ENCODE data around the gene PHACTR4.

PHACTR4 gene

GRCh38 chr1:28501925-28502324 is 132.4 kb downstream of the PHACTR4 start:
- no peak for DNase-seq (ENCODE audit: extremely low spot score)
- CTCF ChIA-PET: no interaction called here
- TF ChIP-seq CTCF (IDR thresholded peaks at IDR 0.05; ENCODE audit: control extremely low read depth, extremely low read depth, low read depth, missing control alignments): no peak
- POLR2A ChIA-PET: interaction anchor here (0.5 kb wide), 1 partner anchor 244 kb away, joined by 3 read pairs; no protein-coding TSS in a partner anchor

- no peak for TF ChIP-seq CTCF (IDR thresholded peaks at IDR 0.05; ENCODE audit: control extremely low read depth, extremely low read depth, low read depth, missing control alignments)
- CTCF ChIA-PET: interaction anchor here (1.3 kb wide), 1 partner anchor 9 kb away, joined by 3 read pairs; no protein-coding TSS in a partner anchor
- POLR2A ChIA-PET: interaction anchor here (2.1 kb wide), 1 partner anchor 79 kb away, joined by 7 read pairs; no protein-coding TSS in a partner anchor
- DNase-seq (ENCODE audit: extremely low spot score): no peak
Observed at GRCh38 chr1:28503117-28503516, 133.6 kb downstream of the PHACTR4 start.

GRCh38 chr1:28505406-28506187 is 136.1 kb downstream of the PHACTR4 start, which contains the start of gene RCC1:
RCC1 (plus strand) TSS chr1:28506043; CDS start chr1:28529867, 23,824 bp downstream.
- peak; percentile 97 for DNase-seq (ENCODE audit: extremely low spot score)
- POLR2A ChIA-PET: interaction anchor here (0.6 to 1.5 kb wide), 20 partner anchors 11 to 1804 kb away, joined by 3 to 20 read pairs (median 4); partner anchors contain the start of genes RNU11, TAF12 and YTHDF2
- TF ChIP-seq CTCF (IDR thresholded peaks at IDR 0.05; ENCODE audit: control extremely low read depth, extremely low read depth, low read depth, missing control alignments): no peak
- CTCF ChIA-PET: interaction anchor here (1.0 to 1.5 kb wide), 3 partner anchors 12 to 146 kb away, joined by 3 read pairs; no protein-coding TSS in a partner anchor

GRCh38 chr1:28506907-28507246 is 137.3 kb downstream of the PHACTR4 start:
- no peak for TF ChIP-seq CTCF (IDR thresholded peaks at IDR 0.05; ENCODE audit: control extremely low read depth, extremely low read depth, low read depth, missing control alignments)
- ChIA-PET CTCF (interaction anchor here (1.5 to 4.4 kb wide), 2 partner anchors 11 to 147 kb away, joined by 3 to 25 read pairs; no protein-coding TSS in a partner anchor), POLR2A (interaction anchor here (0.6 to 5.4 kb wide), 5 partner anchors 16 to 241 kb away, joined by 3 to 36 read pairs (median 5); no protein-coding TSS in a partner anchor)
- DNase-seq (ENCODE audit: extremely low spot score): no peak

- CTCF ChIA-PET: interaction anchor here (1.6 to 4.4 kb wide), 3 partner anchors 10 to 370 kb away, joined by 5 to 25 read pairs (median 7); no protein-coding TSS in a partner anchor
- TF ChIP-seq CTCF (IDR thresholded peaks at IDR 0.05; ENCODE audit: control extremely low read depth, extremely low read depth, low read depth, missing control alignments): no peak
- DNase-seq (ENCODE audit: extremely low spot score): no peak
- POLR2A ChIA-PET: interaction anchor here (0.6 to 5.4 kb wide), 5 partner anchors 16 to 241 kb away, joined by 3 to 36 read pairs (median 5); no protein-coding TSS in a partner anchor
Observed at GRCh38 chr1:28507247-28507645, 137.7 kb downstream of the PHACTR4 start.

GRCh38 chr1:28507646-28508434 is 138.3 kb downstream of the PHACTR4 start:
- DNase-seq (ENCODE audit: extremely low spot score): no peak
- POLR2A ChIA-PET: interaction anchor here (0.7 to 5.4 kb wide), 6 partner anchors 69 to 242 kb away, joined by 3 to 36 read pairs (median 4); no protein-coding TSS in a partner anchor
- no peak for TF ChIP-seq CTCF (IDR thresholded peaks at IDR 0.05; ENCODE audit: control extremely low read depth, extremely low read depth, low read depth, missing control alignments)
- CTCF ChIA-PET: interaction anchor here (0.8 to 4.4 kb wide), 7 partner anchors 8 to 369 kb away, joined by 3 to 25 read pairs (median 5); partner anchors contain the start of gene YTHDF2

All from GM10248 (cell line).